Activated T-cell treated with anti-CD3 and anti-CD28 coated beads, Interleukin-2, amount 50 U/mL, for 48 hours (primary cell): ENCODE measurements around the gene PRPF40B.
"Not testable (repeated sequence)": the region's sequence is repeated elsewhere in the genome, so short reads cannot be mapped to it uniquely, and the experiment has no call there.

ENCODE experiments used
- DNase-seq, 2 experiments: peaks; one replicate each; pipeline ENCODE4 v3.0.0-alpha.2; 2020

PRPF40B gene

GRCh38 chr12:49609875-49610154 lies 13.5 kb upstream of the PRPF40B start:
- no peak for DNase-seq

- DNase-seq = not testable (repeated sequence)
Observed at GRCh38 chr12:49610785-49611184, 12.6 kb upstream of the PRPF40B start.

- DNase-seq = no peak
Observed at GRCh38 chr12:49612210-49612609, 11.2 kb upstream of the PRPF40B start.

GRCh38 chr12:49615725-49616124 lies 7.6 kb upstream of the PRPF40B start:
- DNase-seq = no peak

GRCh38 chr12:49616533-49617219 lies 6.7 kb upstream of the PRPF40B start:
- DNase-seq = no peak

- DNase-seq = no peak
Observed at GRCh38 chr12:49618576-49618975, 4.8 kb upstream of the PRPF40B start.

- no peak for DNase-seq
Observed at GRCh38 chr12:49619286-49619685, 4.1 kb upstream of the PRPF40B start.

GRCh38 chr12:49621651-49622500 lies 1.5 kb upstream of the PRPF40B start:
- DNase-seq = no peak

GRCh38 chr12:49622501-49623141 lies 740 bp upstream of the PRPF40B start:
- DNase-seq = peak; percentile 73 to 75

GRCh38 chr12:49624921-49625577 lies 1.7 kb downstream of the PRPF40B start:
- DNase-seq = no peak

- DNase-seq = peak; percentile 18 to 36
Observed at GRCh38 chr12:49626169-49626835, 2.9 kb downstream of the PRPF40B start.

- no peak for DNase-seq
Observed at GRCh38 chr12:49626836-49627235, 3.5 kb downstream of the PRPF40B start.

GRCh38 chr12:49627752-49628360 lies 4.5 kb downstream of the PRPF40B start:
- DNase-seq = peak in 1 of 2 experiments; percentile 16

GRCh38 chr12:49631336-49631907 lies 8.1 kb downstream of the PRPF40B start:
- peak in 1 of 2 experiments; percentile 18 for DNase-seq

GRCh38 chr12:49632401-49632800 lies 9.0 kb downstream of the PRPF40B start:
- DNase-seq = no peak

- no peak for DNase-seq
Observed at GRCh38 chr12:49632986-49633702, 9.8 kb downstream of the PRPF40B start.

- no peak for DNase-seq
Observed at GRCh38 chr12:49633703-49634345, 10.5 kb downstream of the PRPF40B start.

- DNase-seq = no peak
Observed at GRCh38 chr12:49635036-49635435, 11.7 kb downstream of the PRPF40B start.

- no peak for DNase-seq
Observed at GRCh38 chr12:49635656-49636055, 12.3 kb downstream of the PRPF40B start.

- DNase-seq = no peak
Observed at GRCh38 chr12:49636574-49636973, 13.2 kb downstream of the PRPF40B start.
